ENCODE results near the gene CNTNAP2. TPM values are rescaled to one million over a fixed set of nuclear protein-coding genes. Genes with fewer than 3 reads are reported as not detected.

The CNTNAP2 gene
- total RNA-seq, 4 donors from 2014 or later, result 0.29 to 0.88 (median 0.33) TPM; not detected in 1

GRCh38 chr7:147878912-147879661 lies 1762.5 kb downstream of the CNTNAP2 start:
- no peaks in the 10 kb centered on the region for H3K27me3 ChIP-seq
- no peak for DNase-seq
- 79 to 84% methylated on average over 9 of the region's 9 CpGs for WGBS, 2 donors
- TF ChIP-seq POLR2A (IDR thresholded peaks at IDR 0.05), result no peak
- no peak for TF ChIP-seq CTCF (IDR thresholded peaks at IDR 0.05)
- H3K4me1 ChIP-seq, result no peaks in the 10 kb centered on the region
- intact Hi-C loops (cut with DNase I), result no loop called here
- H3K27ac ChIP-seq, result no peak overlapping the region
- H3K9me3 ChIP-seq, result no peaks in the 10 kb centered on the region
- no peaks in the 10 kb centered on the region for H3K36me3 ChIP-seq
- no peak overlapping the region for H3K4me3 ChIP-seq (replicated peaks in 1 of 3)

- WGBS, 2 donors, result 86 to 93% methylated on average over 5 of the region's 5 CpGs
- Histone ChIP-seq H3K4me1 (no peaks in the 10 kb centered on the region), H3K4me3 (replicated peaks in 1 of 3) (no peak overlapping the region), H3K36me3 (no peaks in the 10 kb centered on the region), H3K27me3 (no peaks in the 10 kb centered on the region), H3K9me3 (no peaks in the 10 kb centered on the region), H3K27ac (no peak overlapping the region)
- no peak for DNase-seq
- intact Hi-C loops (cut with DNase I), result no loop called here
- TF ChIP-seq POLR2A (IDR thresholded peaks at IDR 0.05), result no peak
- TF ChIP-seq CTCF (IDR thresholded peaks at IDR 0.05), result no peak
These were observed 1769.3 kb downstream of the CNTNAP2 start for GRCh38 chr7:147885869-147886268.

- 51 to 60% methylated on average over 4 of the region's 4 CpGs for WGBS, 2 donors
- no peak for DNase-seq
- no peak for TF ChIP-seq CTCF (IDR thresholded peaks at IDR 0.05)
- TF ChIP-seq POLR2A (IDR thresholded peaks at IDR 0.05), result no peak
- intact Hi-C loops (cut with DNase I), result no loop called here
- H3K9me3 ChIP-seq, result no peaks in the 10 kb centered on the region
- no peaks in the 10 kb centered on the region for H3K27me3 ChIP-seq
- H3K4me1 ChIP-seq, result no peaks in the 10 kb centered on the region
- no peak overlapping the region for H3K27ac ChIP-seq
- no peaks in the 10 kb centered on the region for H3K36me3 ChIP-seq
- H3K4me3 ChIP-seq (replicated peaks in 1 of 3), result no peak overlapping the region
These were observed 1777.7 kb downstream of the CNTNAP2 start for GRCh38 chr7:147894271-147894670.

GRCh38 chr7:147896121-147896520 lies 1779.5 kb downstream of the CNTNAP2 start:
- Histone ChIP-seq H3K36me3 (no peaks in the 10 kb centered on the region), H3K4me1 (no peaks in the 10 kb centered on the region), H3K27ac (no peak overlapping the region), H3K9me3 (no peaks in the 10 kb centered on the region), H3K27me3 (no peaks in the 10 kb centered on the region), H3K4me3 (replicated peaks in 1 of 3) (no peak overlapping the region)
- intact Hi-C loops (cut with DNase I), result no loop called here
- DNase-seq, result no peak
- TF ChIP-seq POLR2A (IDR thresholded peaks at IDR 0.05) (no peak), CTCF (IDR thresholded peaks at IDR 0.05) (no peak)
- 98% methylated on average over 7 of the region's 7 CpGs for WGBS, 2 donors

GRCh38 chr7:147903536-147904218 lies 1787.1 kb downstream of the CNTNAP2 start:
- DNase-seq, result no peak
- 88 to 90% methylated on average over 13 of the region's 13 CpGs for WGBS, 2 donors
- no peaks in the 10 kb centered on the region for H3K27me3 ChIP-seq
- H3K4me1 ChIP-seq, result no peaks in the 10 kb centered on the region
- H3K36me3 ChIP-seq, result no peaks in the 10 kb centered on the region
- no peak overlapping the region for H3K27ac ChIP-seq
- H3K4me3 ChIP-seq (replicated peaks in 1 of 3), result no peak overlapping the region
- intact Hi-C loops (cut with DNase I), result no loop called here
- H3K9me3 ChIP-seq, result no peaks in the 10 kb centered on the region
- TF ChIP-seq POLR2A (IDR thresholded peaks at IDR 0.05), result no peak
